ENCODE measurements around the gene TSHZ2. TPM values are rescaled to one million over a fixed set of nuclear protein-coding genes. Genes with fewer than 3 reads are reported as not detected.

Gene TSHZ2
- total and polyA plus RNA-seq, 7 donors, result 1.2 to 32.7 (median 14.0) TPM

DNA sequence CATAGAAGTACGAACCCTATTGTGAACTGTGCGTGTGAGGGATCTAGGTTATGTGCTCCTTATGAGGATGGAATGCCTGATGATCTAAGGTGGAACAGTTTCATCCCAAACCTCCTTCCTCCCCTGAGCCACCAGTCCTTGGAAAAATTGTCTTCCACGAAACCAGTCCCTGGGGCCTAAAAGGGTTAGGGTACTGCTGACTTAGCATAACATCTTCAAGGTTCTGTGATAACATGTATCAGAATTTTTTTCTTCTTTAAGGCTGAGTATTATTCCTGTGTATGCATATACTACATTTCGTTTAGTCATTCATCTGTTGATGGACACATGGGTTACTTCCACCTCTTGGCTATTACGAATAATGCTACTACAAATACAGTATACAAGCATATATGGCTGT is 80.2 kb downstream of the TSHZ2 start:
- no peak for DNase-seq
- Histone ChIP-seq H3K9me3 (peaks cover 0 to 5% (median 1%) of the 10 kb centered on the region in 4 donors), H3K27me3 (peaks cover 0 to 12% (median 0%) of the 10 kb centered on the region in 3 donors), H3K4me3 (no peak overlapping the region), H3K4me1 (no peaks in the 10 kb centered on the region), H3K27ac (no peak overlapping the region), H3K36me3 (no peaks in the 10 kb centered on the region)
- WGBS, 2 donors, result 89 to 95% methylated on average over 5 of the region's 5 CpGs
- intact Hi-C loops (cut with DNase I), result no loop called here
- TF ChIP-seq POLR2A (IDR thresholded peaks at IDR 0.05), result no peak
- no peak for TF ChIP-seq POLR2AphosphoS5 (IDR thresholded peaks at IDR 0.05)
- no peak for TF ChIP-seq EP300 (IDR thresholded peaks at IDR 0.05)
- TF ChIP-seq, protein P1, sequence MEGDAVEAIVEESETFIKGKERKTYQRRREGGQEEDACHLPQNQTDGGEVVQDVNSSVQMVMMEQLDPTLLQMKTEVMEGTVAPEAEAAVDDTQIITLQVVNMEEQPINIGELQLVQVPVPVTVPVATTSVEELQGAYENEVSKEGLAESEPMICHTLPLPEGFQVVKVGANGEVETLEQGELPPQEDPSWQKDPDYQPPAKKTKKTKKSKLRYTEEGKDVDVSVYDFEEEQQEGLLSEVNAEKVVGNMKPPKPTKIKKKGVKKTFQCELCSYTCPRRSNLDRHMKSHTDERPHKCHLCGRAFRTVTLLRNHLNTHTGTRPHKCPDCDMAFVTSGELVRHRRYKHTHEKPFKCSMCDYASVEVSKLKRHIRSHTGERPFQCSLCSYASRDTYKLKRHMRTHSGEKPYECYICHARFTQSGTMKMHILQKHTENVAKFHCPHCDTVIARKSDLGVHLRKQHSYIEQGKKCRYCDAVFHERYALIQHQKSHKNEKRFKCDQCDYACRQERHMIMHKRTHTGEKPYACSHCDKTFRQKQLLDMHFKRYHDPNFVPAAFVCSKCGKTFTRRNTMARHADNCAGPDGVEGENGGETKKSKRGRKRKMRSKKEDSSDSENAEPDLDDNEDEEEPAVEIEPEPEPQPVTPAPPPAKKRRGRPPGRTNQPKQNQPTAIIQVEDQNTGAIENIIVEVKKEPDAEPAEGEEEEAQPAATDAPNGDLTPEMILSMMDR (IDR thresholded peaks at IDR 0.05), result no peak

DNA sequence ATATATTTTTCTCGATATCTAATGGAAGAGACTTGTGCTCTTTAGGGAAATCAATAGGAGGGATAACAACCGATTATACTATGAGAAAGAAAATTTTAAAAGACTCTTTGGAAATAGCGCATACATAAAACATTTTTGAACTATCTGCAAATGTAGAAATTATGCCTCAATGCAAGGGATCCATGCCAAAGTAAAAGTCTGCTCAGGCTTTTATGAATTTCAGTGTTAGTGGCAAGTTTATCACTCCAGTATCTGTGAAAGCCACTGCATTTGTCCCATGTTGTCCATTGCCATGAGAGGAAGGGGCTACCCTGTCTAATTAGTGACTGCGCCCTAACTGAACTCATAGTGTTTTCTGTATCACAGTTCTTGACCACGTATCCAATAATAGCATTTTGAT is 81.4 kb downstream of the TSHZ2 start:
- TF ChIP-seq POLR2AphosphoS5 (IDR thresholded peaks at IDR 0.05) (no peak), POLR2A (IDR thresholded peaks at IDR 0.05) (no peak), EP300 (IDR thresholded peaks at IDR 0.05) (no peak)
- TF ChIP-seq, protein P1 (IDR thresholded peaks at IDR 0.05), result no peak
- H3K36me3 ChIP-seq, result no peaks in the 10 kb centered on the region
- peaks cover 0 to 12% (median 0%) of the 10 kb centered on the region in 3 donors for H3K27me3 ChIP-seq
- no peak for DNase-seq
- H3K4me1 ChIP-seq, result no peaks in the 10 kb centered on the region
- no peak overlapping the region for H3K27ac ChIP-seq
- peaks cover 0 to 2% (median 0%) of the 10 kb centered on the region in 4 donors for H3K9me3 ChIP-seq
- WGBS, 2 donors, result 89 to 93% methylated on average over 5 of the region's 5 CpGs
- intact Hi-C loops (cut with DNase I), result no loop called here
- H3K4me3 ChIP-seq, result no peak overlapping the region

DNA sequence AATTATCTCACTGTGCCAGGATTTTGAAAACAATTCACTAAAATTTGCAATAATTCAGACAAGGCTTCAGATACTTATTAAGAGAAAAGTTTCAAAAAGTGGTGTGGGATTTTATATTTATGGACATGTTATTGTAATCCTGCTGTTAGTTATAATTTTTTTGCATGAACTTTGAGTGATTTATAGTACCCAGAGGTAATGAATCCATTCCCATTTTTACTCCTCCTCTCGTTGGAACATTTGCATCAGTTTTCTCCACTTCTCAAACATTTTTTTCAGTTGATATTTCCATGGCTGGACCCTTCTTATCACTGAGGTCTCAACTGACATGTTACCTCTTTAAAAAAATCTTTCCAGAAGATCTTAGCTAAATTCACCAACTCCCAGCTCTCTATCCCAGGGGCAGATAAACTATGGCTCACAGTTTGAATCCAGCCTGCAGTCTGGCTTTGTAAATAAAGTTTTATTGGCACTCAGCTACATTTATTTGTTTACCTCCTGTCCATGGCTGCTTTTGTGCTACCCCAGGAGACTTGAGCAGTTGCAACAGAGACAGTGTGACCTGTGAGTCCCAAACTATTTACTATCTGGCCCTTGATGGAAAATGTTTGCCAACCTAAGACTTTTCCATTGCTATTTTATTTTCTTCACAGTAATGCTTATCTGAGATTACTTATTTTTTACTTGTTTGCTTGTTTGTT is 83.4 kb downstream of the TSHZ2 start:
- intact Hi-C loops (cut with DNase I), result no loop called here
- H3K27me3 ChIP-seq, result no peaks in the 10 kb centered on the region
- H3K4me3 ChIP-seq, result no peak overlapping the region
- H3K36me3 ChIP-seq, result no peaks in the 10 kb centered on the region
- no peaks in the 10 kb centered on the region for H3K4me1 ChIP-seq
- no peak for DNase-seq
- no peak for TF ChIP-seq POLR2AphosphoS5 (IDR thresholded peaks at IDR 0.05)
- TF ChIP-seq POLR2A (IDR thresholded peaks at IDR 0.05), result no peak
- TF ChIP-seq, protein P1 (IDR thresholded peaks at IDR 0.05), result no peak
- TF ChIP-seq EP300 (IDR thresholded peaks at IDR 0.05), result no peak
- no peak overlapping the region for H3K27ac ChIP-seq
- H3K9me3 ChIP-seq, result no peaks in the 10 kb centered on the region
- WGBS, 2 donors, result 48 to 54% methylated on average over 1 of the region's 1 CpG

DNA sequence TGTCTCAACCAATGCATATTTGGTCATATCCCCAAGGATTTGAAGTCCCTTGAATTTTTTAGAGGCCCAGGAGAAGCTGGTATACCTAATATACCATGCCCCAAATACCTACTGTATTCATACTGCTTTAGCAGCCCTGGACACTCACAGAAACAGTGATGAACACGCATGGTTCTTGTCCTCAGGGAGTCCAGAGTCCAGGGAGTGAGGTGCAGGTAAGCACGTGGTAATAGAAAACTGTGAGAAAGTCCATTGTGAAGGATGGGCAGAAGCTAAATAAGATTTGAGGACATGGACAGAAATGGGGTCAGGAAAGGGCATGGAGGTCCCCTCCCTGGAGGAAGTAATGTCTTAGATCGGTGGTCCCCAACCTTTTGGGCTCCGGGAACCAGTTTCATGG is 85.4 kb downstream of the TSHZ2 start:
- no peak for DNase-seq
- intact Hi-C loops (cut with DNase I), result no loop called here
- H3K4me3 ChIP-seq, result no peak overlapping the region
- 90% methylated on average over 4 of the region's 4 CpGs for WGBS, 2 donors
- no peaks in the 10 kb centered on the region for H3K27me3 ChIP-seq
- no peaks in the 10 kb centered on the region for H3K9me3 ChIP-seq
- no peaks in the 10 kb centered on the region for H3K36me3 ChIP-seq
- TF ChIP-seq POLR2AphosphoS5 (IDR thresholded peaks at IDR 0.05) (no peak), EP300 (IDR thresholded peaks at IDR 0.05) (no peak), POLR2A (IDR thresholded peaks at IDR 0.05) (no peak)
- TF ChIP-seq, protein P1 (IDR thresholded peaks at IDR 0.05), result no peak
- H3K27ac ChIP-seq, result no peak overlapping the region
- no peaks in the 10 kb centered on the region for H3K4me1 ChIP-seq

DNA sequence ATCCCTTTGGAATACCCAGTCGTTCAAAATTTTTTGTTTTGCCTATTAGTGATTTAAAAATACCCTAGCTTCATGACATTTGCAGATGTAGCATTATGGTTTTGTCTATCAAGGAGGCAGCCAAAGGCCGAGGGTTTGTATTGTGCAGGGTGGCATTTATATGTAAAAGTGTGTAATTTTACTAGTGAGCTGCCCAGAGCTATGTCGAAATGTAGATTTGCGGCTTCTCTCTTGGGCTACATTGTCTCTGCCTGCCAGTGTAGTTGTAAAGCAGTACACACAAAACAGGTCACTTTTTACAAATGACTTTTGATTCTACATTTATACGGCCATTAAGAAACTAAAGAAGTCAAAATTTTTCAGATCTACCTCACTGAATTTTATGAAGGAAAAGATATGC is 87.7 kb downstream of the TSHZ2 start:
- Histone ChIP-seq H3K4me3 (no peak overlapping the region), H3K36me3 (no peaks in the 10 kb centered on the region), H3K4me1 (no peaks in the 10 kb centered on the region), H3K9me3 (no peaks in the 10 kb centered on the region), H3K27me3 (no peaks in the 10 kb centered on the region), H3K27ac (no peak overlapping the region)
- intact Hi-C loops (cut with DNase I), result no loop called here
- WGBS, 2 donors, result 82 to 83% methylated on average over 5 of the region's 5 CpGs
- TF ChIP-seq, protein P1 (IDR thresholded peaks at IDR 0.05), result no peak
- TF ChIP-seq EP300 (IDR thresholded peaks at IDR 0.05), result no peak
- TF ChIP-seq POLR2AphosphoS5 (IDR thresholded peaks at IDR 0.05), result no peak
- TF ChIP-seq POLR2A (IDR thresholded peaks at IDR 0.05), result no peak
- no peak for DNase-seq
